ENCODE results near the gene PRELP. TPM values are rescaled to one million over a fixed set of nuclear protein-coding genes. Genes with fewer than 3 reads are reported as not detected.
"Not testable (repeated sequence)": the region's sequence is repeated elsewhere in the genome, so short reads cannot be mapped to it uniquely, and the experiment has no call there.

Gene PRELP
- polyA plus RNA-seq, 3 donors = 2.4 to 3.2 (median 2.9) TPM

DNA sequence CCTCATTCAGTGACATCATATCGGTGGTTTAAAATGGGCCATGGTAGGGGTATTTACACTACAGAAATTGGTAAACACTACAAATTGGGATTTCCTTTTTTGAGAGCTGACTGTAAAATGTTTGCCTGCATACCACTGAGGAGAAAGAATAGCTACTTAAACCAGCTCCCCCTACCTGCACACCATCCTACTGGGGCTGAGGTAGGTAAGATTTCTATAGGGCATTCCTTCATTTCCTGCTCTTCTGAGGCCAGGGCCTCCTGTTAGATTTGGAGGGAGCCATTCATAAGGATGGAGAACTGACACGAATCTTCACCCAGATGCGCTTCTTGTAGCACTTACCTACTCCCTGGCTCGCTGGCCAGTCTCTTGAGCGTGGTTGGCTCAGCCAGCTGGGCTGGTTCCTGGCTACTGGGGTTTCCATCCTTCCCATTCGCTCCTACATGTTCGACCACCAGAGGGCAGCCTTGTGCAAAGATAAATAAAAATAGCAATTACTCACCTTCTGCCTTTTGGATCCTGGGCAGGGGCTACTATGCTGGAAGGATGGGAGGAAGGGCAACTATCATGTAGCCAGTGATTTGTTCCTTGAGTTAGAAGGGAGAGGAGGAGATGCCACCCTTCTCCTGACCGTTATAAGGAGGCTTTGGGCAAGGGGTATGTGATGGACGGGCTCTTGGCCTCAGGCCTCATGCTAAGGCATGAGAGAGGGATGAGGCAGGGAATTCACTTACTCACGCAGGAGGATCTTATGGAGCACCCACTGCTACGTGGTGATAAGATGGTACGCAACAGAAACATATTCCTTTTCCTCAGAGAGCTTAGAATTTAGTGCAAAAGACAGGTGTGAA lies 29.0 kb downstream of the PRELP start:
- DNase-seq (ENCODE audit: low read depth in 3 of 3, low spot score in 2 of 3) = peak in 2 of 3 donors; percentile 67 to 73

DNA sequence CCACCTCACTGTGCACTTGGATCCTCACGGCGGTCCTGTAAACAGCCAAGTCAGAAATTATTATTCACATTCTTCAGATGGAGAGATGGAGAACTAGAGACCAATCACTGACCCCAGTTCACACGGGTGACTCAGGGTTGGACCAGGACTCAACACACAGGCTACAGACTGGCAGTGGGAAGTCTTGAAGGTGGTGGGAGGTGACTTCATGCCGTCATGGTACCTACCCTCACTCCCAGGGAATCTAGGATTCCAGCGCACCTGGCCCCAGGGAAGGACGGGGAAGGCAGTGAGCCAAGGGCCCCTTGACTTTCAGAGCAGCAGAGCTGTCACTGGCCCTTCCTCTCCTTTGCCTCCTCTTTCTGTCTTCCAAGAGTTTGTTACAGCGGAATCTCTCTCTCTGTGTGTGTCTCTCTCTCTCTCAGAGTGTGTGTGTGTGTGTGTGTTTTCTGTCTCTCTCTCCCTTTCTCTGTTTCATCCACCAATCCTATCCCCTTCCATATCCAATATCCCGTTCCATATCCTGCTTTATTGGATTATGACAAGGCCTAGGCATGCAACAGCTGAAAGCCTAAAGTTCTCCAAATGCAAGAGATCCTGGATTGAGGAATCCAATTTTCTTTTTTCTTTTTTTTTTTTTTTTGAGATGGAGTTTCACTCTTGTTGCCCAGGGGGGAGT lies 30.1 kb downstream of the PRELP start:
- no peak for DNase-seq (ENCODE audit: low read depth in 3 of 3, low spot score in 2 of 3)

DNA sequence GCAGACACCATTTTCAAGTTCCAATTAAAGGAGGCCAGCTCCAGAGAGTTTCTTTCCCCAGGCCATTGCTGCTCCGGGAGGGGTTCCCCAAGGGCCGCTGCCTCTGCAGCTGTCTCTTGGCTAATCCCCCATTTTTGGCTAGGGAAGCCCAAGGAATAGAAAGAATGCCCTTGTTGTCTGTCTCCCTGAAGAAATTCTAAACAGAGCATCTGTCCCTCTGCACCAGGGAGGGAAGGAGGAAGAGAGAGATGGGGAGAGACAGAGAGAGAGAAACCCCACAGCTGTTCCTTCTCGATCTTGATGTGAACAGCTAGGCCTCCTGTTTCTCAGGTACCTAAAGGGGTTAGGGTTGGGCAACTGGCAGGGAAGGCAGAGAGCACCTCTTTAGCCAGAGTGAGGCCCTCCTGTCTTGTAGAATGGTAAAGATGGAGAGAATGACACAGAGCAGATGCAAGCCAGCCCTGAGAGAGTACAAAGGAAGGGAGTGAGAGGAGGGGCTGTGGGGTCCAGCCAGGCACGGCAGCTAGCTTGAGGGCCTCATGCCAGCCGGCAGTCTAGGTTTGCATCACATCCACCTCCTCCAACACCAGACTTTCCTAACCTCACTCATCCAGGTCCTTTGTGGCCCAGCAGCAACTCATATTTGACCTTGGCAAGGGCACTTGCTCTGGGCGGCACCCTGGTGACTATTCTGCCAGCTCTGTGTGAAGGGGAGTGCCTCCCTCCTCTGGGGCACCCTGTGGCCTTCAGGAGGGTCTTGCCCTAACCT lies 31.4 kb downstream of the PRELP start:
- DNase-seq (ENCODE audit: low read depth in 3 of 3, low spot score in 2 of 3) = no peak

- DNase-seq (ENCODE audit: low read depth in 3 of 3, low spot score in 2 of 3) = no peak
Measured at GRCh38 chr1:203507759-203508158, 32.2 kb downstream of the PRELP start.

GRCh38 chr1:203508463-203509073 lies 33.0 kb downstream of the PRELP start:
- no peak for DNase-seq (ENCODE audit: low read depth in 3 of 3, low spot score in 2 of 3)

DNA sequence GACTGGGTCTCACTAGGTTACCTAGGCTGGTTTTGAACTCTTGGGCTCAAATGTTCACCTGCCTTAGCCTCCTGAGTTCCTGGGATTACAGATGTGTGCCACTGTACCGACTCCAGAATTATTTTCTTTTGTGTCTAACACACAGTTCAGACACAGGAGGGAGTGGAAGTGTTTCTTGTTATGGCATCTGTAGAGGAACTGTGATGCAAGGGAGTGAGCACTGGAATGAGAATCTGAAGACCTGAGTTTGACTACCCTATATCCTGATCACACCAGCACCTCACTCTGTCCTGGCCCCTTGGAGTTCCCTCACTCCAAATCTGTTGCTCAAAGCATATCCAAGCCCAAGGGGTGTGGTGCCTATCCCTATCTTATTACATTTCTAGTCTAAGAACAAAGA lies 33.5 kb downstream of the PRELP start:
- no peak for DNase-seq (ENCODE audit: low read depth in 3 of 3, low spot score in 2 of 3)

DNA sequence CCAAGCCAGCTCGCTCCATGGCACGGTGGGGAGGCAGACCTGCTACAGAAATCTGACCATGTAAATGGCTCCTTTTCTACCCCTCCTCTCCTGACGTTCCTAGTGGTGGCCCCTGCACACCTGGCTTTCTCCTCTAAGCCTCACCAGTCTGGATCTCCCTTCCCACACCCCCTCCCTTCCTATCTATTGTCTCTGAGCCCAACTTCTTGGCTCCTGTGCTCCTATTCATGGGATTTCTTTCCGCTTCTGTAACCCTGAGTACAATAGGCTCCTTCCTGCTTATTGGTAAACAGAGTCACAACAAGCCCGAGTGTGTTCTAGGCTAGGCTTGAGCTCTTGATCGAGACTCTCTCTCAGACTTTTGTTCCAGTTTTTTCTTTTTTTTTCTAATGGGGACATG lies 35.9 kb downstream of the PRELP start:
- no peak for DNase-seq (ENCODE audit: low read depth in 3 of 3, low spot score in 2 of 3)

DNA sequence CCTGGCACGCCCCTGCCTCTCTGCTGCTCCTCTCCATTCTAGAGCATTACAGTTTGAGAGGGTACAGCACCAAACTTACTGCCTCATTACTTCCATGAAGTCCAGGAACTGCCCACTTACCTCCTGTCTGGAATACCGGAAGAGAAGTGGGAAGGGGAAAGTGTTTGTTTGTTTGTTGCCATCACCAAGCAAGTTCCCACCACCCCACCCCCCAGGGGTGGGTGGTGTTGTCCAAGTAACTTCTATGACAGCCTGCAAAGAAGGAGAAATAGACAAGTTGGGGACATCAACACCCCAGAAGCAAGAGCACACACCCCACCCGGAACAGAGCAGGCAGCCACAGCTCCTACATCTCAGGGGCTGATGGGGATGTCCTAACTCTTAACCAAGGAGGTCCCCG lies 36.3 kb downstream of the PRELP start:
- no peak for DNase-seq (ENCODE audit: low read depth in 3 of 3, low spot score in 2 of 3)

DNA sequence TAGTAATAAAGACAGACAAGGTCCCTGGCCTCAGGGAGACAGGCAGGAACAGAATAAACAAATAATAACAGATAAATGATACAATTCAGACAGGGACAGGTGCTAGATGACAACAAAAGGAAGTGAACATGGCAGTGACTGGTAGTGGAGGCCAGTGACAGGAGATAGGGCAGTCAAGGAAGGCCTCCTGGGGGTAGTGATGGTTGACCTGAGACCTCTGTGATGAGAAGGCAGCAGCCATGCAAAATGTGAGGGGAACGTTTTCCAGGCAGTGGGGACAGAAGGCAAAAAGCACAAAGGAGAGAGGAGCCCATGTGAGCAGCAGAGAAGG lies 36.9 kb downstream of the PRELP start:
- DNase-seq (ENCODE audit: low read depth in 3 of 3, low spot score in 2 of 3) = no peak

GRCh38 chr1:203512848-203513584 lies 37.4 kb downstream of the PRELP start:
- DNase-seq (ENCODE audit: low read depth in 3 of 3, low spot score in 2 of 3) = no peak

DNA sequence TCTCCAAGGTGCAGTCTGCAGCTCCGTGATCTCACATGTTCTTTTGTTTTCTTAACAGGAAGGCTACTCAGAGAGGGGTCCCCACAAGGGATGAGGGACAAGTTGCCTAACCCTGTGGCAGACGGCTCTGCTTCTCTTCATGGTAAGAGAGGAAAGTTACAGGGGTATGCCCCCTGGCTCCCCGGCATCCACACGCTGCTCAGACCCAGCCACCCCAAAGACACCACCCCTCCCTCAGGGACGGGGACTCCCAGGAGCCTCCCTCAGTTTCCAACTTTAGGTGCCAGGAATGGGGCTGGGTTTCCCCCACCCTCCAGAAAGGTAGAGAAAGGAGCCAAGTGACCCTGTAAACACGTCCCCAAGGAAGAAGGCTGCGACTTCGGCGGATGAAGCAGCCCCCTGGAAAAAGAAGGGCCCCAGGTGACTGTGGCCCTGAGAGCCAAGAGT lies 38.0 kb downstream of the PRELP start:
- DNase-seq (ENCODE audit: low read depth in 3 of 3, low spot score in 2 of 3) = no peak

GRCh38 chr1:203516184-203516583 lies 40.6 kb downstream of the PRELP start:
- no peak for DNase-seq (ENCODE audit: low read depth in 3 of 3, low spot score in 2 of 3)

DNA sequence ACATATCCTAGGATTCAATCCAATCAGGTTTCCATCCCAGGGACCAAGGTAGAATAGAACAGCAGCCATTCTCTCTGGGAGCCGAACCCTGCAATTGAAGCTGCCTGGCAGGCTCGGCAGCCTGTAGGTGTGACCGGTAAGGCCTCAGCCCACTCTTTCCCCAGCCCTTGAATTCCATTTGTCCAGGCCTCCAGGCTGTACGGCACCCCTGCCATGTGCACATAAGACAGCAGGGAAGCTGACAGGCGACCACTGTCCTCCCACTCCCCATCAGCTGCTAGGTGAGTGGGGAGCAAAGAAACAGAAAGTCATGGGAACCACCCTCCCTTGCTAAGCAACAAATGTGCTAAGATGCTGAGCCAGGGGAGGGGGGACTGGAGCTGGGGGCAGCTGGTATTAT lies 41.3 kb downstream of the PRELP start:
- no peak for DNase-seq (ENCODE audit: low read depth in 3 of 3, low spot score in 2 of 3)

DNA sequence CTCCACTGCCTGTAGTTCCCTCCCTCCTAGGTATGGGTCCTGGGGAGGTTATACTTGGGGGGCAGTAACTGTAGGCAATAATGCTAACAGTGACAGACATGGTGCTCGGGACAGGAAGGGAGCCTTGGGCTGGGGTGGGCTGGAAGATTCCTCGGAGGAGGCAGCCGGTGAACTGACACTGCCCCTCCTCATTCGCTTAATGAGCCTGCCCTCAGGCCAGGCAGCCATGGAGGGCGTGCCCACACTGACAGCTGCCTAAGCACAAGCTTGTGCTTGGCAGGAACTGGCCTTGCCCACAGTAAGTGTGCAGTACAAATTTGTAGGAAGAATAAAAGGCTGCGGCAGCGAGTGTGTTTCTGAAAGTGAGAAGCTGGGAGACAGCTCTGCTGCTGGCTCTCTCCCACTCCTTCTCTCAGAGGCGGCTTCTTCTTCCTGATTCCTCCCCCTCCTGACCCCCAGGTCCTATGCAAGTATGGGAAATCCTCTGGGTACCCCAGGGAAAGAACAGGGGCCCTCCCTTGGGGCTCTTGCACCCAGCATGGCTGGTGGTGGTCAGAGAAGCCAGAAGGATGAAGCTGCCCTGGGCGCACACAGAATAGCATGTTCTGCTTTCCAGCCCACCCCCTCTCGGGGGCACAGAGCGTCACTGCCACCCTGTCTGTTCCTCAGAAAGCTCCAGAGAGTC lies 42.0 kb downstream of the PRELP start:
- DNase-seq (ENCODE audit: low read depth in 3 of 3, low spot score in 2 of 3) = no peak

- DNase-seq (ENCODE audit: low read depth in 3 of 3, low spot score in 2 of 3) = not testable (repeated sequence)
Measured at GRCh38 chr1:203518139-203518538, 42.5 kb downstream of the PRELP start.

GRCh38 chr1:203518541-203518940 lies 42.9 kb downstream of the PRELP start:
- no peak for DNase-seq (ENCODE audit: low read depth in 3 of 3, low spot score in 2 of 3)

GRCh38 chr1:203519053-203519840 lies 43.6 kb downstream of the PRELP start:
- DNase-seq (ENCODE audit: low read depth in 3 of 3, low spot score in 2 of 3) = no peak

DNA sequence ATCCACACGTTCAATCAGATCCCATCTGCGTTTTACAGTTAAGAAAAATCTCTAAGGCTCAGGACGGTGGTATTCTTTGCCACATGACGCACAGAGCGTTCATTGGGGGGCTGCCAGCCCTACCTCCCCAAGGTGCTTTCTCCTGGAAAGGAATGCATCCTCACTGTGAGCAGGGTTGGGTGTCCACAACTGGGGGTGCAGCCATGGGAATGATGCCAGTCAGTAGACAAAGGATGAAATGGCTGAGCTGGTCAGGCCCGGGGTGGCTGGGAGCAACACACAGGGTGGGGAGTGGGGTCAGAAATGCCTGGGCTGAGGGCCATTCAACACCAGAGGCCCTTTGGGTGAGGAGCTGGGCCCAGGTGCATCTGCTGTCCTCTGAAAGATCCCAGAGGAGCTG lies 44.3 kb downstream of the PRELP start:
- DNase-seq (ENCODE audit: low read depth in 3 of 3, low spot score in 2 of 3) = no peak

- no peak for DNase-seq (ENCODE audit: low read depth in 3 of 3, low spot score in 2 of 3)
Measured at GRCh38 chr1:203520315-203520714, 44.7 kb downstream of the PRELP start.

Measured in right renal cortex interstitium (tissue), 3 donors.